HG03469 (cell line): ENCODE results near the gene RPLP2.

Experiments used
- ATAC-seq: cut with Tn5 transposase; IDR thresholded peaks from one replicate; pipeline ENCODE4 v1.9.1; 2021; ENCODE audit warnings: mild to moderate bottlenecking, moderate library complexity, moderate number of reproducible peaks; ENCODE audit not compliant: unreplicated experiment

Gene RPLP2

GRCh38 chr11:821512-822371, 12.0 kb downstream of the RPLP2 start:
- ATAC-seq, result no peak

DNA sequence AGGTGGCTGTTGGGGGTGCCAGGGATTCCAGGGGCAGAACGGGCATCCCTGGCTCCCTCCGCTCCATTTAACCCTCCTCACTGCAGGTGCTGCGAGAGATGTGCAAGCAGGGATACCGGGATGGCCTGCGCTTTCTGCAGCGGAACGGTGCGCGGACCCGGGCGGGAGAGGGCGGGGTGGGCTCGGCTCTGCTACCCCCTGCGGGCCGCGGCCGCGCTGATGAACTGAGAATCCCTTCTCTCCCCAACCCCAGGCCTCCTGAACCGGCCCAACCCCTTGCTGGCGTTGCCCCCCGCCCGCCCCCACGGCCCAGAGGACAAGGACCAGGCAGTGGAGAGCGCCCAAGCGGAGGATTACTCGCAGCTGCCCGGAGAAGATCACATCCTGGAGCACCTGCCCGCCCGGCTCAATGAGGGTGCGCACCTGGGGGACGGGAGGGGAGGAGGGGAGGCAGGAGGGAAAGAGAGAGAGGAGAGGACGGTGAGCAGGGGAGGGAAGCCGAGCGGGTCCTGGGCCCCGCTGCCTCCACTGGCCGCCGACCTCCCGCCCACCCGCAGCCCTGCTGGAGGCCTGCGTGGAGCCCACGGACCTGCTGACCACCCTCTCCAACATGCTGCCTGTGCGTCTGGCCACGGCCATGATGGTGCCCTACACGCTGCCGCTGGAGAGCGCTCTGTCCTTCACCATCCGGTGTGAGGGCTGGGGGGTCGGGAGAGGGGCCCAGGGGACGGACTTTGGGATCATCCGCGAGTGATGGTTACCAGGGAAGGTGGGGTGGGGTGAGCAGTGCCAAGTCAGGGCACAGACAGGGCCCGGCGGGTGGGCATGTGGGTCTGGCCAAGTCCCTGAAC, 13.9 kb downstream of the RPLP2 start:
- no peak for ATAC-seq

DNA sequence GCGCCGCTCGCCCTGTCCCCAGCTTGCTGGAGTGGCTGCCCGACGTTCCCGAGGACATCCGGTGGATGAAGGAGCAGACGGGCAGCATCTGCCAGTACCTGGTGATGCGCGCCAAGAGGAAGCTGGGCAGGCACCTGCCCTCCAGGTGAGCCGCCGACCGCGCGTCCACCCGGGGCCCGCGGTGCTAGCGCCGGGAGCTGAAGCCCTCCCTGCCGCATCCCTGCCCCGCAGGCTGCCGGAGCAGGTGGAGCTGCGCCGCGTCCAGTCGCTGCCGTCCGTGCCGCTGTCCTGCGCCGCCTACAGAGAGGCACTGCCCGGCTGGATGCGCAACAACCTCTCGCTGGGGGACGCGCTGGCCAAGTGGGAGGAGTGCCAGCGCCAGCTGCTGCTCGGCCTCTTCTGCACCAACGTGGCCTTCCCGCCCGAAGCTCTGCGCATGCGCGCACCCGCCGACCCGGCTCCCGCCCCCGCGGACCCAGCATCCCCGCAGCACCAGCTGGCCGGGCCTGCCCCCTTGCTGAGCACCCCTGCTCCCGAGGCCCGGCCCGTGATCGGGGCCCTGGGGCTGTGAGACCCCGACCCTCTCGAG, 14.6 kb downstream of the RPLP2 start:
- no peak for ATAC-seq

GRCh38 chr11:824942-825341, 15.2 kb downstream of the RPLP2 start:
- no peak for ATAC-seq

DNA sequence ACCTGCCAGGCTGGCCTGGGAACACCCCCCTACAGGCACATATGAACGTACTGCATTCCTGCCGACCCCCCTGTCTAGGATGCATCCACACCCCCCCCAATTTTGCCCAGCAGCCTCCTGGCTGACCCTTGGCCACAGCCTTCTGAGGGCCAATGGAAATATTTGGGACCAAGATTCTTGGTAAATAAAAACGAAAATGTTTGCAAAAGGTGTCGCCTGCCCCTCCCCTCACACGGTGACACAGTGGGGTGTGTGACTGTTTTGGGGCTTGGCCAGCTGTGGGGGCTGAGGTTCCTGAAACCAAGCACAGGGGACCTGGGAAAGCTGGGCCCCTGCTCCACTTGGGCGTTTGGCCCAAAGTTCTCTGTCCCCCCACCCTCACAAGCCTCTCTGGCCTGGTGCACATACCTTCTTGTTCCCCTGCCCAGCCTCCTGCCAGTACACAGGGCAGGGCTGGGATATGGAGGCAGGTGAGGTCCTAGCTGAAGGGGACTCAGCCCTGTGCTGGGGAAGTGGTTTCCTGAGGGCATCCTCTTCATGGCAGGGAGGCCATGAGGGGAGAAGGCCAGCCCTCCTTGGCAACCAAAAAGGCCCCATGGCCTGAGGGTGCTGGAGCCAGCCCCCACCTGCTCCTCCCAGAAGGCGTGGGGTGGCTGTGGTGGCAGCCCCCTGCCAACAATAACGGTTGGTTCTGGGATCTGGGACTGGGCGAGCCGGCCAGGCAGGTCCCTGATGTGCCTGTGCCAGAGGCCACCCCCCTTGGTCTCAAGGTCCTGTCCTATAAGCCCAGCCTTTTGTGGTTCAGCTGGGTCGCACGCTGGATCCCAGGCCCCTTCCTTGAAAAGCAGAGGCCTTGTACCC, 15.8 kb downstream of the RPLP2 start:
- no peak for ATAC-seq

- no peak for ATAC-seq
Measured at GRCh38 chr11:826227-826621, 16.5 kb downstream of the RPLP2 start.

- ATAC-seq, result no peak
Measured at GRCh38 chr11:826836-827145, 17.0 kb downstream of the RPLP2 start.

DNA sequence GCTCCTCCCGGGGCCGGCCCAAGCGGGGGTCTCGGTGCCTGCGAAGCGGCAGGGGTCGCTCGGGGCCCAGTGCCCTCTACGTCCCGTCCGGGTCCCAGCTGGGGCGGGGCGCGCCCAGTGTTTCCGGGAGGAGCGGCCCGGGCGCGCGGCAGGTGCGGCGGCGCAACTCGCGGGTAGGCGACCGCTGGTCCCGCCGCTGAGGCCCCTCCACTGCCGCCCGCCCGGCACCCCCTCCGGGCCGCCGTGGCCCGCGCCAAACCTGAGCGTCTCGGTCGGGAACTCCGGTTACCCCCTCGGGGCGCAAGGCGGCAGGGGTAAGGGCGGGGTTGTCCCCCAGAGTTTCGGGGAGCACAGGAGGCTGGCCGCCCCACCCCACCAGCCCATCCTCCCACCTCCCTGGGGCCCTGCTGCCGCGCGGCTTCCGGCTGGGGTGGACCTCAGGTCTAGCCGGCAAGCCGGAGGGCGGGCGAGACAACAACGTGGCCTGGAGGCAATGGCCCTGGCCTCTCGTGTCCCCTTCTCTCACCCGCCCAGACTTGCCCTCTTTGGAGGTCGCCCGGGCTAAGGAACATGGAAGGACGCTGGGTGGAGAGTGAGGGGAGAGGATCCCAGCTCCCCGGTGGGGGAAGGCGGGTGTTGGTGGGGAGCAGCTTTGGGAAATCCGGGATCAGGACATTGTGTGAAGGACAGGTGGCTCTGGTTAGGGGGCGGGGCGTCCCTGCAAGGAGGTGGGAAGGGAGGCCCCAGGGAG, 17.6 kb downstream of the RPLP2 start:
- no peak for ATAC-seq

DNA sequence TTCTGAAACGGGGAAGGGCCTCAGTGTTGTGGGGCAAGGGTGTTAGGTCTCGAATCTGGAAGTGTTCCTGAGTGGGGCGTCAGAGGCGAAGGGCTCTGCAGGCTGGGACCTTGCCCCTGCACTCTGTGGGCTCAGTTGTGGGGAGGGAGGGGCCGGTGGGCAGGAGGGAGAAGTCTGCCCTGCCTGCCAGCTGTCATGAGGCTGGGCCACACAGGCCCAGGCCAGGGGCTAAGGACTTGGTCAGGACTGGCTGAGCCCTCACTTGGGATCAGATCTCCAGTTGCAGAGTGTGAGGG, 18.1 kb downstream of the RPLP2 start, which contains the start of gene CRACR2B:
Gene CRACR2B, plus strand, starts transcription at position 23 of the 296 bp plus-strand sequence. CDS start 689 bp downstream, outside the sequence.
- ATAC-seq, result no peak

DNA sequence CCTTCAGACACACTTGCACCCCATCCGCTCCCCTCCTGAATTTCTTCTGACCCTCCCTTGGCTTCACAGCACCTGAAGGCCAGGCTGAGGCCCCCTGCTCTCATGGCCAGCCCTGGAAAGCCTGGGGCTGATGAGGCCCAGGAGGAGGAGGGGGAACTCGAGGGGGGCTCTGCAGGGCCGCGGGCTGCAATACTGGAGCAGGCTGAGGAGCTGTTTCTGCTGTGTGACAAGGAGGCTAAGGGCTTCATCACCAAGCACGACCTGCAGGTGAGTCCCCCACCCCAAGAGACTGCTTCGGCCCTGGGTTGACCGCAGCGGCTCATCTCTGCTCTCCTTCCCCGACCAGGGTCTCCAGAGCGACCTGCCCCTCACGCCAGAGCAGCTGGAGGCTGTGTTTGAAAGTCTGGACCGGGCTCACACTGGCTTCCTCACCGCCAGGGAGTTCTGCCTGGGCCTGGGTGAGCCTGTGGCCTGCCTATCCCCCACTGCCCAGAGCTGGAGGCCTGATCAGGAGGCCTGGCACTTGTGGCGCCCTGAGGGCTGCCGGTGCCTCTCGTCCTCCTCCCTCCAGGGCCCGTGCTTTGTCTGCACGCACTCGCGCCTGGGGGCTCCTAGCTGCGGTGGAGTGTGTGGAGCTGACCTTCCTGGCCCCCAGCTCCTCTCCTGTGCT, 18.9 kb downstream of the RPLP2 start:
- ATAC-seq, result no peak

DNA sequence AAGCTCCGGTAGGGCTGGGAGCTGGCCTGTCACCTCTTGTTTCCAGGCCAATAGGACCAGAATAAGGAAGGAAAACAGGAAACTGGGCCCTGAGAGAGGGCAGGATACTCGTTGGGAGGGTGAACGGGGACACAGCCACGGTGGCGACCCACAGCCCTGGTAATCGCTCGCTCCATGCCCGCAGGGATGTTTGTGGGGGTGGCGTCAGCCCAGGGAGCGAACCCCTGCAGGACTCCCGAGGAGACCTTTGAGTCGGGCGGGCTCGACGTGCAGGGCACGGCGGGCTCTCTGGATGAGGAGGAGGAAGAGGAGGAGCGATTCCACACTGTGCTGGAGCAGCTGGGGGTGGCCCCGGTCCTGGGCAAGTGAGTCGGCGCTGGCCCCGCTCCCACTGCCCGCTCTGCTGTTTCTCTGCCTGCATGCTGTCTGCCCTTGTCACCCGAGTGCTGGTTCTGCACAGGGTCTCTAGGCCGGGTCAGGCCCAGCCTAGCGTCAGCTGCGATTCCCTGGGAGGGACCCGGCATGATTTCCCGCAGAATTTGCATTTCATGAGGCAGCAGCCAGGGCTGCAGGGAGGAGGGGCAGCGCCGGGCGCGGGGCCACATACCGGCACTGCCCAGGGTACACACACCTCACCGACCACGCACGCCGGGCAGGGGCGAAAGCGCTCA, 19.5 kb downstream of the RPLP2 start:
- ATAC-seq, result no peak

- no peak for ATAC-seq
Measured at GRCh38 chr11:829847-830294, 20.1 kb downstream of the RPLP2 start.

DNA sequence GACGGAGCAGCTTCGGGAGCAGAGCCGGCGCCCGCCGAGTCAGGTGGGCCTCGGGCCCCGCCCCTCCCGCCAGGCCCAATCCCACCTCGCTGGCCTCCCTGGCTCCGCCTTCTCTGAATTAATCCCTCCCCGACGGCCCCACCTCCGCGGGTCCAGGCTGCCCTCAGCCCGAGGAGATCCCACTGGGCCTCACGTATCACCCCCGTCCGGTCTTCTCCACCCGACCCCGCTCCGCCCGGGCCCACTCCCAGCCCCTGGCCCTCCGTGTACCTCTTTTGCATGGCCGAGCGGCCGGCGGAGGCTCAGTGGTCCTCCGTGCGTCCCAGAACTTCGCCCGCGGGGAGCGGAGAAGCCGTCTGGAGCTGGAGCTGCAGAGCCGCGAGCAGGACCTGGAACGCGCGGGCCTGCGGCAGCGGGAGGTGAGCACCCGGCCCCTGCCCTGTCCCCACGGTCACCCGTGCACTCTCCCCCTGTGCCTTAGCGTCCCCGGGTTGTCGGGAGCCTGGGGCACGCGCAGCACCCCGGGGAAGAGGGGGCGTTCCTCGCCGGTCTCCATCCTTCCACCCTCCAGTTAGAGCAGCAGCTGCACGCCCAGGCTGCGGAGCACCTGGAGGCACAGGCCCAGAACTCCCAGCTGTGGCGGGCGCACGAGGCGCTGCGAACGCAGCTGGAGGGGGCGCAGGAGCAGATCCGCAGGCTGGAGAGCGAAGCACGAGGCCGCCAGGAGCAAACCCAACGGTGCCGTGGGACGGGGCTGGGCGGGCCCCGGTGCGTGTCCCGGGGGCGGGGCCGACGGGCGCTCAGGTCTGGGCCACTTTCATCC, 20.7 kb downstream of the RPLP2 start:
- ATAC-seq, result no peak

DNA sequence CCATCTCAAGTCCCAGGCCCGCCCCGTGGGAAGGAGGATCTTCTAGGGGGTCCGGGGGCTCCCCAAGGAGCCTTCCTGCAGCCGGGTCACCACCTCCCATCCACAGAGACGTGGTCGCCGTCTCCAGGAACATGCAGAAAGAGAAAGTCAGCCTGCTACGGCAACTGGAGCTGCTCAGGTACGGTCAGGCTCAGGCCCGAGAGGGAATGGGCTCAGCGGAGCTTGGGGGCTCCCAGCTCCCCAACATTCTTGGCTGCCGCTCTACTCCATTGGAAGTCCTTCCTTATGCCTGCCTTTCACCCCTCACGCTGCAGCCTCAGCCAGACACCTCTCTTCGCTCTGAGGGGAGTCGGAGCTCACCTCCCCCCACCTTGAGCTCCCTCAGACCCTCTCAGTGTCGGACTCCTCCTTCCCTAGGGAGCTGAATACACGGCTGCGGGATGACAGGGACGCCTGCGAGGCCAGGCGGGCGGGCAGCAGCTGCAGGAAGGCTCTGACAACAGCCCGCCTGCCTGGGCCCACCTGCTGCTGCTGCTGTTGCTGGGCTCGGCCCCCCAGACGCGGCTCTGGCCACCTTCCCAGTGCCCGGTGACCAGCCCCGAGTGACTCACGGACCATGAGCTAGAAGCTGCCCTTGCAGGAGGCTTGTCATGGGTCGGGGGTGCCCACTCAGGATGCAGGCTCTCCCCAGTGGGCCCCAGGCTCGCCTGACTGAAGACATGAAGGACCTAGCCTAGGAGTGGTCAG, 21.5 kb downstream of the RPLP2 start:
- ATAC-seq, result no peak

DNA sequence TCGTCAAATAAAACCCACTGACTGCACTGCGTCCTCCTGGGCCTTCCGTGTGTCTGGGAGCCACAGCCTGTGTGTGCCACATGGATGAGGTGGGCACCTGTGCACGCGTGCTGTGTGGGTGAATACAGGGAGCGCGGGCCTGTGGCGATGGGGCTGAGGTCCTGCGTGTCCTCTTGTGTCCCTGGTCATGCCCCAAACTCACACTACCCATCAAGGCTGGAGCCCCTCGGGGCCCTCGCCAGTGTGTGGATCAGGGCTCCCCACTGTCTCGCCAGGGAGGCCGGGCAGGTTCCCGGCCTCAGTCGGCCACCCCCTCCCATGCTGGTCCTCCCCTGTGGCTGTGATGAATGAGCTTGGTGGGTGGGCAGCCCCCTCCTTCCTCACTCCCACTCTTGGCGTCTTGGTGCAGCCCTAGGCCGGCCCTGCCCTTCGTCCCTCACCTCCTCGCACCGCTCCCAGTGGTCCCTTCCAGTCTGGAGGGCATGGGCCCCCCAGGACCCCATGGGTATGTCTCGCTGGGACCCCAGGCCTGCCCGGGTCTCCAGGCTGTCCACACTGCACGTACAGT, 22.3 kb downstream of the RPLP2 start:
- no peak for ATAC-seq

GRCh38 chr11:832529-833113, 22.9 kb downstream of the RPLP2 start, which contains the start of gene CD151:
TSS of gene CD151 (plus strand) at chr11:832952. CDS start at chr11:836070, 3,118 bp downstream.
- no peak for ATAC-seq
